ENCODE measurements around the gene ZNF341.

DNA sequence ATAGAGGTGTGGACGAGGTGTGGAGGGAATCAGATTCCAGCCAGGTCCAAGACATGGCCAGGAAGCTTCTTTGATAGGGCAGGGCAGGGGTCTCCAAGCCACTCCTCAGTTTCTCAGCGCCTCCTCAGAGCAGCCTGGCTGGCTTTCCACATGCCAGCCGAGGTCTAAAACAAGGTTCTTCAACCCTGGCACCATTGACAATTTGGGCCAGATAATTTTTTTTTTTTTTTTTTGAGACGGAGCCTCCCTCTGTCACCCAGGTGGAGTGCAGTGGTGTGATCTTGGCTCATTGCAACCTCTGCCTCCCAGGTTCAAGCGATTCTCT is 58.0 kb downstream of the ZNF341 start:
- TF ChIP-seq, protein P1, sequence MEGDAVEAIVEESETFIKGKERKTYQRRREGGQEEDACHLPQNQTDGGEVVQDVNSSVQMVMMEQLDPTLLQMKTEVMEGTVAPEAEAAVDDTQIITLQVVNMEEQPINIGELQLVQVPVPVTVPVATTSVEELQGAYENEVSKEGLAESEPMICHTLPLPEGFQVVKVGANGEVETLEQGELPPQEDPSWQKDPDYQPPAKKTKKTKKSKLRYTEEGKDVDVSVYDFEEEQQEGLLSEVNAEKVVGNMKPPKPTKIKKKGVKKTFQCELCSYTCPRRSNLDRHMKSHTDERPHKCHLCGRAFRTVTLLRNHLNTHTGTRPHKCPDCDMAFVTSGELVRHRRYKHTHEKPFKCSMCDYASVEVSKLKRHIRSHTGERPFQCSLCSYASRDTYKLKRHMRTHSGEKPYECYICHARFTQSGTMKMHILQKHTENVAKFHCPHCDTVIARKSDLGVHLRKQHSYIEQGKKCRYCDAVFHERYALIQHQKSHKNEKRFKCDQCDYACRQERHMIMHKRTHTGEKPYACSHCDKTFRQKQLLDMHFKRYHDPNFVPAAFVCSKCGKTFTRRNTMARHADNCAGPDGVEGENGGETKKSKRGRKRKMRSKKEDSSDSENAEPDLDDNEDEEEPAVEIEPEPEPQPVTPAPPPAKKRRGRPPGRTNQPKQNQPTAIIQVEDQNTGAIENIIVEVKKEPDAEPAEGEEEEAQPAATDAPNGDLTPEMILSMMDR (IDR thresholded peaks at IDR 0.05; ENCODE audit: low read depth, low read length): no peak
- no peak for TF ChIP-seq EZH2phosphoT487 (IDR thresholded peaks at IDR 0.05; ENCODE audit: low read depth)
